GM18873 (cell line): Measurements from ENCODE around the gene ACAP3.
A peak's percentile ranks its signal among the peaks of the same experiment; 100 is the strongest.

Source experiments
- ATAC-seq: cut with Tn5 transposase; IDR thresholded peaks from one replicate; pipeline ENCODE4 v1.9.1; 2021; ENCODE audit warnings: mild to moderate bottlenecking, moderate library complexity, moderate number of reproducible peaks; ENCODE audit not compliant: unreplicated experiment, low FRiP score

The ACAP3 gene

GRCh38 chr1:1307923-1308755 is at the start of gene ACAP3, which contains the start of gene PUSL1:
Gene ACAP3 (minus strand): TSS chr1:1307930. CDS start chr1:1307815, 115 bp downstream.
Gene PUSL1 (plus strand): TSS chr1:1308597. CDS start chr1:1308644, 47 bp downstream.
- peak; percentile 47 for ATAC-seq

GRCh38 chr1:1356796-1357401 is 49.2 kb upstream of the ACAP3 start:
- ATAC-seq = no peak

GRCh38 chr1:1356166-1356795 is 48.6 kb upstream of the ACAP3 start:
- no peak for ATAC-seq

- ATAC-seq = no peak
Measured at GRCh38 chr1:1355416-1355815, 47.7 kb upstream of the ACAP3 start.

GRCh38 chr1:1354271-1355247 is 46.8 kb upstream of the ACAP3 start:
- no peak for ATAC-seq

- ATAC-seq = no peak
Measured at GRCh38 chr1:1353389-1354151, 45.8 kb upstream of the ACAP3 start.

GRCh38 chr1:1352786-1353388 is 45.2 kb upstream of the ACAP3 start:
- no peak for ATAC-seq

- ATAC-seq = no peak
Measured at GRCh38 chr1:1351511-1352427, 44.0 kb upstream of the ACAP3 start.

- no peak for ATAC-seq
Measured at GRCh38 chr1:1349256-1350012, 41.7 kb upstream of the ACAP3 start, which contains the start of gene DVL1. Gene DVL1 (minus strand): TSS chr1:1349418. CDS start chr1:1349065, 353 bp downstream.

GRCh38 chr1:1348420-1349255 is 40.9 kb upstream of the ACAP3 start:
- ATAC-seq = no peak

- ATAC-seq = no peak
Measured at GRCh38 chr1:1347663-1348419, 40.1 kb upstream of the ACAP3 start.

GRCh38 chr1:1347026-1347595 is 39.4 kb upstream of the ACAP3 start:
- no peak for ATAC-seq

GRCh38 chr1:1346501-1346890 is 38.8 kb upstream of the ACAP3 start:
- no peak for ATAC-seq

- ATAC-seq = no peak
Measured at GRCh38 chr1:1345860-1346500, 38.2 kb upstream of the ACAP3 start.

GRCh38 chr1:1345384-1345783 is 37.7 kb upstream of the ACAP3 start:
- ATAC-seq = no peak
